Neural crest cell (in vitro differentiated cells): ENCODE results near the gene DLX1. TPM values are rescaled to one million over a fixed set of nuclear protein-coding genes. Genes with fewer than 3 reads are reported as not detected.

Experiments used
- DNase-seq: peaks from one replicate; pipeline ENCODE4 v3.0.0; 2021; ENCODE audit warnings: low read depth, mixed read lengths, low spot score
- H3K27ac Mint-ChIP-seq: one replicate; pipeline ENCODE4 v1.8.0; 2021; ENCODE audit warnings: mild to moderate bottlenecking, mixed read lengths; ENCODE audit not compliant: unreplicated experiment
- H3K27me3 Mint-ChIP-seq: 2 replicates; pipeline ENCODE4 v1.8.0; 2021; ENCODE audit warnings: low read depth, mild to moderate bottlenecking, mixed read lengths
- H3K36me3 Mint-ChIP-seq: 2 replicates; pipeline ENCODE4 v1.8.0; 2021; ENCODE audit warnings: low read depth, mild to moderate bottlenecking, mixed read lengths
- H3K4me1 Mint-ChIP-seq: 2 replicates; pipeline ENCODE4 v1.8.0; 2021; ENCODE audit warnings: mixed read lengths
- H3K4me3 Mint-ChIP-seq: one replicate; pipeline ENCODE4 v1.8.0; 2021; ENCODE audit warnings: mild to moderate bottlenecking, mixed read lengths
- H3K9me3 Mint-ChIP-seq: 2 replicates; pipeline ENCODE4 v1.8.0; 2021; ENCODE audit warnings: mixed read lengths
- CTCF ChIP-seq: fragments of 200-600 bp; sonication (generic); conservative IDR thresholded peaks from 2 replicates; pipeline ENCODE4 v1.5.0; 2021; ENCODE audit warnings: antibody characterized with exemption, mild to moderate bottlenecking
- total RNA-seq: library from RNA; stranded (reverse); gene quantifications from 2 replicates; pipeline ENCODE4 v1.2.1, GENCODE V29; 2021

Gene DLX1
- total RNA-seq, 1 donor from 2014 or later: 48.9 TPM

- Mint-ChIP-seq H3K27me3 (peaks cover 94% of the 10 kb centered on the region), H3K4me1 (peaks cover 49% of the 10 kb centered on the region), H3K4me3 (peak overlapping the region; percentile 68), H3K27ac (no peak overlapping the region), H3K36me3 (peaks cover 3% of the 10 kb centered on the region), H3K9me3 (no peaks in the 10 kb centered on the region)
- DNase-seq: no peak
- no peak for TF ChIP-seq CTCF
Measured at GRCh38 chr2:172079838-172080640, 5.3 kb upstream of the DLX1 start.

GRCh38 chr2:172080641-172081220, 4.6 kb upstream of the DLX1 start:
- no peak overlapping the region for H3K27ac Mint-ChIP-seq
- H3K4me1 Mint-ChIP-seq: peaks cover 49% of the 10 kb centered on the region
- TF ChIP-seq CTCF: no peak
- no peaks in the 10 kb centered on the region for H3K9me3 Mint-ChIP-seq
- H3K27me3 Mint-ChIP-seq: peaks cover 94% of the 10 kb centered on the region
- no peak for DNase-seq
- H3K4me3 Mint-ChIP-seq: peak overlapping the region; percentile 68
- H3K36me3 Mint-ChIP-seq: peaks cover 5% of the 10 kb centered on the region

GRCh38 chr2:172081221-172082022, 3.9 kb upstream of the DLX1 start:
- Mint-ChIP-seq H3K4me3 (peak overlapping the region; percentile 99), H3K27me3 (peaks cover 96% of the 10 kb centered on the region), H3K9me3 (no peaks in the 10 kb centered on the region), H3K4me1 (peaks cover 46% of the 10 kb centered on the region), H3K27ac (no peak overlapping the region), H3K36me3 (peaks cover 7% of the 10 kb centered on the region)
- DNase-seq: peak; percentile 14
- TF ChIP-seq CTCF: no peak

GRCh38 chr2:172082105-172082943, 3.0 kb upstream of the DLX1 start:
- peak overlapping the region; percentile 99 for H3K4me3 Mint-ChIP-seq
- no peak for TF ChIP-seq CTCF
- H3K27ac Mint-ChIP-seq: no peak overlapping the region
- peaks cover 54% of the 10 kb centered on the region for H3K4me1 Mint-ChIP-seq
- no peaks in the 10 kb centered on the region for H3K9me3 Mint-ChIP-seq
- DNase-seq: peak; percentile 12
- H3K36me3 Mint-ChIP-seq: peaks cover 16% of the 10 kb centered on the region
- H3K27me3 Mint-ChIP-seq: peaks cover 98% of the 10 kb centered on the region
